ENCODE measurements around the gene KEL. TPM values are rescaled to one million over a fixed set of nuclear protein-coding genes. Genes with fewer than 3 reads are reported as not detected.

Gene KEL
- total and polyA plus RNA-seq, 2 of the 4 experiments (the other 2 are of a cell fraction) = 0.03 TPM; not detected in 1

DNA sequence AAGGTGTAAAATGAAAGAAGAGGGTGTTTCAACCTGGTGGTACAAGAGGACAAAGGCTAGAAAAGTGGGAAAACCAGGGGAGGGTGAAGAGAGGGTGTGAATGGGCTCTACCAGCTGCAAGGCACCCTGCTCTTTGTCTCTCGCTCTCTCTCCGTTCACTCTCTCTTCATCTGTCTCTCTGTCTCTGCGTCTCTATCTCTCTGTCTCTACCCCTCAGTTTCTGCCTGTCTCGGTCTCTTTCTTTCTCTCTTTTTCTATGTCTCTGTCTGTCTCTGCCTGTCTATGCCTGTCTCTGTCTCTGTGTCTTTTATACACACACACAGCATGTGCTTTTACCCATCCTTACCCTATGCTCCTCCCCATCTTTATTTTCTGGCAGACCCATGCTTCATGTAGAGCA, 23.6 kb downstream of the KEL start:
- no peak overlapping the region for H2BK20ac ChIP-seq (ENCODE audit: low read depth, low read length)
- H2AFZ ChIP-seq (replicated peaks; ENCODE audit: low read length, poor library complexity) = no peak overlapping the region
- no peak for DNase-seq
- H3K18ac ChIP-seq (ENCODE audit: low read depth, low read length) = no peak overlapping the region
- H2BK15ac ChIP-seq (ENCODE audit: low read depth, low read length) = no peak overlapping the region
- H4K5ac ChIP-seq (ENCODE audit: low read depth, low read length) = no peak overlapping the region
- dilution Hi-C loops (cut with HindIII; ENCODE audit: low sequenced_read_pairs, unreplicated experiment) = no loop called here
- H3K14ac ChIP-seq (replicated peaks; ENCODE audit: low read depth, low read length) = no peak overlapping the region
- no peaks in the 10 kb centered on the region for H3K4me1 ChIP-seq (ENCODE audit: control insufficient read depth, insufficient read depth, low read length)
- CTCF ChIA-PET = no interaction called here
- 69% methylated on average over 2 of the region's 4 CpGs; no CpG with 5 or more reads in 1 of the 2 experiments for WGBS, 2 experiments (ENCODE audit: extremely low coverage in 2 of 2, insufficient read length in 1 of 2)
- no peak overlapping the region for H3K4me3 ChIP-seq (ENCODE audit: insufficient read depth, low read depth, low read length)
- H2BK5ac ChIP-seq (ENCODE audit: low read depth, low read length, poor library complexity, severe bottlenecking) = no peak overlapping the region
- no peak overlapping the region for H3K4me2 ChIP-seq (ENCODE audit: low read depth, low read length)
- no peaks in the 10 kb centered on the region for H4K20me1 ChIP-seq (ENCODE audit: insufficient read depth, low read length)
- no TSS peak for BruUV-seq (replicated peaks)
- POLR2A ChIA-PET (ENCODE audit: unreplicated experiment) = no interaction called here
- ATAC-seq (ENCODE audit: low read depth) = no peak
- H2AK5ac ChIP-seq (ENCODE audit: low read depth, low read length) = no peak overlapping the region
- H3K79me1 ChIP-seq (ENCODE audit: low read depth in 1 of 2, low read length in 2 of 2) = no peaks in the 10 kb centered on the region
- TF ChIP-seq RCOR1 (IDR thresholded peaks at IDR 0.05; ENCODE audit: insufficient replicate concordance, low read length) (no peak), SMC3 (IDR thresholded peaks at IDR 0.05; ENCODE audit: low read depth, low read length) (no peak), FOS (IDR thresholded peaks at IDR 0.05; ENCODE audit: low read depth, low read length) (no peak)
- H3K56ac ChIP-seq (ENCODE audit: extremely low read depth, insufficient read depth, low read length) = no peak overlapping the region
- no peak overlapping the region for H3K27ac ChIP-seq (ENCODE audit: insufficient read depth, low read length)
- no peaks in the 10 kb centered on the region for H3K36me3 ChIP-seq (ENCODE audit: control insufficient read depth, insufficient read depth, low read length)
- peaks cover 10% of the 10 kb centered on the region; the same call in 1 of the 2 replicates for H3K9me3 ChIP-seq (ENCODE audit: control insufficient read depth, insufficient read depth, low read length)
- H2BK120ac ChIP-seq (ENCODE audit: low read depth, low read length) = no peak overlapping the region
- no peak overlapping the region for H2AK9ac ChIP-seq (replicated peaks; ENCODE audit: low read depth, low read length, poor library complexity)
- in situ Hi-C loops (cut with MboI; ENCODE audit: low sequenced_read_pairs) = no loop called here
- H3K9ac ChIP-seq (ENCODE audit: low read depth, low read length) = no peak overlapping the region
- intact Hi-C loops (cut with micrococcal nuclease) = no loop called here
- no peaks in the 10 kb centered on the region for H3K27me3 ChIP-seq (ENCODE audit: control insufficient read depth, insufficient read depth, low read length)
- H4K8ac ChIP-seq (ENCODE audit: low read depth in 2 of 2, low read length in 2 of 2) = no peak overlapping the region
- H3K4ac ChIP-seq (ENCODE audit: low read depth, low read length) = no peak overlapping the region
- H3K9me1 ChIP-seq (ENCODE audit: insufficient read depth, low read length) = no peaks in the 10 kb centered on the region
- H4K91ac ChIP-seq (ENCODE audit: insufficient read depth, low read depth, low read length) = no peak overlapping the region
- no peak overlapping the region for H3K23ac ChIP-seq (ENCODE audit: low read depth, low read length)
